SU-DHL-6 (cell line): ENCODE data around the gene FAM111A.

Source experiments
- CTCF ChIP-seq: fragments of 200-600 bp; sonication (generic); IDR thresholded peaks from one replicate; pipeline ENCODE4 v1.5.1; 2017; ENCODE audit warnings: antibody characterized with exemption, mild to moderate bottlenecking, low read length, moderate library complexity; ENCODE audit not compliant: insufficient read depth, poor library complexity, severe bottlenecking
- EZH2phosphoT487 ChIP-seq: fragments of 200-600 bp; sonication (generic), shearing (Covaris generic); conservative IDR thresholded peaks from 2 replicates; pipeline ENCODE4 v1.6.1; 2018; ENCODE audit warnings: mild to moderate bottlenecking, antibody characterized with exemption, low read length, moderate library complexity, mixed read lengths

GRCh38 chr11:59201353-59201752 is 58.7 kb downstream of the FAM111A start:
- TF ChIP-seq CTCF (peak; percentile 18), EZH2phosphoT487 (no peak)
